ENCODE results near the gene ABAT. TPM values are rescaled to one million over a fixed set of nuclear protein-coding genes. Genes with fewer than 3 reads are reported as not detected.

The ABAT gene
- total and polyA plus RNA-seq, 2 of the 8 experiments (the other 6 are each of a cell fraction or from before 2014, with no cell fraction given) = 6.4 to 8.4 TPM

GRCh38 chr16:8816967-8817655 lies 142.7 kb downstream of the ABAT start (continued):
- TF ChIP-seq CTCF (IDR thresholded peaks at IDR 0.05; ENCODE audit: control extremely low read depth in 1 of 3, insufficient read depth in 1 of 3, low read depth in 1 of 3, low read length in 3 of 3) = no peak
- no peak for TF ChIP-seq POLR2A (IDR thresholded peaks at IDR 0.05; ENCODE audit: control extremely low read depth in 1 of 2, low read depth in 2 of 2, low read length in 2 of 2)
- TF ChIP-seq USF2 (IDR thresholded peaks at IDR 0.05; ENCODE audit: low read length) = no peak
- TF ChIP-seq HDAC2 (IDR thresholded peaks at IDR 0.05; ENCODE audit: borderline replicate concordance in 1 of 2, low read depth in 2 of 2, low read length in 2 of 2) = no peak
- no peak for TF ChIP-seq E2F6 (IDR thresholded peaks at IDR 0.05)
- no peak for TF ChIP-seq ASH2L (IDR thresholded peaks at IDR 0.05; ENCODE audit: low read length)
- no peak for TF ChIP-seq NRF1 (IDR thresholded peaks at IDR 0.05; ENCODE audit: low read depth, low read length)
- no peak for TF ChIP-seq CBX5 (IDR thresholded peaks at IDR 0.05; ENCODE audit: low read depth, low read length)
- no peak for TF ChIP-seq CTBP2 (IDR thresholded peaks at IDR 0.05; ENCODE audit: borderline replicate concordance, insufficient read depth, insufficient read length, low read length)
- no peak for TF ChIP-seq JUND (IDR thresholded peaks at IDR 0.05; ENCODE audit: low read length)
